Measurements from ENCODE around the gene MCF2L2. TPM values are rescaled to one million over a fixed set of nuclear protein-coding genes. Genes with fewer than 3 reads are reported as not detected.

MCF2L2 gene
- polyA plus RNA-seq, 1 donor from 2014 or later = 0.15 TPM

- H3K4me3 Mint-ChIP-seq = no peak overlapping the region
- H3K4me1 Mint-ChIP-seq = peaks cover 0 to 2% (median 0%) of the 10 kb centered on the region in 3 donors
- H3K36me3 Mint-ChIP-seq = no peaks in the 10 kb centered on the region
- H3K27ac Mint-ChIP-seq = no peak overlapping the region
- peaks cover 13% of the 10 kb centered on the region for H3K27me3 Mint-ChIP-seq
- H3K9me3 Mint-ChIP-seq = peaks cover 3 to 8% (median 4%) of the 10 kb centered on the region in 3 donors
Observed at GRCh38 chr3:183350164-183350563, 78.3 kb downstream of the MCF2L2 start.

GRCh38 chr3:183349421-183350157 is 78.8 kb downstream of the MCF2L2 start:
- Mint-ChIP-seq H3K27me3 (peaks cover 17% of the 10 kb centered on the region), H3K27ac (no peak overlapping the region), H3K4me1 (peaks cover 0 to 2% (median 0%) of the 10 kb centered on the region in 3 donors), H3K36me3 (no peaks in the 10 kb centered on the region), H3K4me3 (no peak overlapping the region), H3K9me3 (peaks cover 3 to 11% (median 4%) of the 10 kb centered on the region in 3 donors)

GRCh38 chr3:183342824-183343223 is 85.6 kb downstream of the MCF2L2 start:
- no peak overlapping the region for H3K27ac Mint-ChIP-seq
- no peaks in the 10 kb centered on the region for H3K36me3 Mint-ChIP-seq
- peaks cover 24% of the 10 kb centered on the region for H3K27me3 Mint-ChIP-seq
- H3K4me3 Mint-ChIP-seq = no peak overlapping the region
- H3K9me3 Mint-ChIP-seq = peaks cover 3 to 12% (median 4%) of the 10 kb centered on the region in 3 donors
- H3K4me1 Mint-ChIP-seq = no peaks in the 10 kb centered on the region

GRCh38 chr3:183341545-183342288 is 86.7 kb downstream of the MCF2L2 start:
- Mint-ChIP-seq H3K36me3 (no peaks in the 10 kb centered on the region), H3K4me3 (no peak overlapping the region), H3K9me3 (peaks cover 2 to 10% (median 3%) of the 10 kb centered on the region in 3 donors), H3K4me1 (no peaks in the 10 kb centered on the region), H3K27me3 (peaks cover 21% of the 10 kb centered on the region), H3K27ac (no peak overlapping the region)

- H3K4me3 Mint-ChIP-seq = no peak overlapping the region
- H3K27ac Mint-ChIP-seq = no peak overlapping the region
- H3K36me3 Mint-ChIP-seq = no peaks in the 10 kb centered on the region
- H3K9me3 Mint-ChIP-seq = peaks cover 0 to 7% (median 0%) of the 10 kb centered on the region in 3 donors
- no peaks in the 10 kb centered on the region for H3K4me1 Mint-ChIP-seq
- H3K27me3 Mint-ChIP-seq = peaks cover 16% of the 10 kb centered on the region
Observed at GRCh38 chr3:183340222-183340621, 88.2 kb downstream of the MCF2L2 start.

- Mint-ChIP-seq H3K4me3 (no peak overlapping the region), H3K27me3 (peaks cover 11% of the 10 kb centered on the region), H3K4me1 (no peaks in the 10 kb centered on the region), H3K36me3 (no peaks in the 10 kb centered on the region), H3K27ac (peak overlapping the region in 1 of 3 donors; percentile 50), H3K9me3 (peaks cover 0 to 3% (median 0%) of the 10 kb centered on the region in 3 donors)
Observed at GRCh38 chr3:183339461-183340086, 88.8 kb downstream of the MCF2L2 start.

- Mint-ChIP-seq H3K27me3 (peaks cover 8% of the 10 kb centered on the region), H3K36me3 (no peaks in the 10 kb centered on the region), H3K27ac (no peak overlapping the region), H3K4me3 (no peak overlapping the region), H3K4me1 (no peaks in the 10 kb centered on the region), H3K9me3 (no peaks in the 10 kb centered on the region)
Observed at GRCh38 chr3:183338520-183338919, 89.9 kb downstream of the MCF2L2 start.

- no peak overlapping the region for H3K27ac Mint-ChIP-seq
- H3K4me3 Mint-ChIP-seq = no peak overlapping the region
- peaks cover 2% of the 10 kb centered on the region for H3K36me3 Mint-ChIP-seq
- peaks cover 9% of the 10 kb centered on the region for H3K27me3 Mint-ChIP-seq
- H3K9me3 Mint-ChIP-seq = no peaks in the 10 kb centered on the region
- no peaks in the 10 kb centered on the region for H3K4me1 Mint-ChIP-seq
Observed at GRCh38 chr3:183332487-183332886, 95.9 kb downstream of the MCF2L2 start.

GRCh38 chr3:183331498-183331897 is 96.9 kb downstream of the MCF2L2 start:
- peaks cover 2% of the 10 kb centered on the region for H3K36me3 Mint-ChIP-seq
- H3K4me3 Mint-ChIP-seq = no peak overlapping the region
- no peak overlapping the region for H3K27ac Mint-ChIP-seq
- H3K9me3 Mint-ChIP-seq = no peaks in the 10 kb centered on the region
- H3K4me1 Mint-ChIP-seq = no peaks in the 10 kb centered on the region
- H3K27me3 Mint-ChIP-seq = peaks cover 7% of the 10 kb centered on the region

- H3K9me3 Mint-ChIP-seq = no peaks in the 10 kb centered on the region
- H3K4me1 Mint-ChIP-seq = no peaks in the 10 kb centered on the region
- peaks cover 2% of the 10 kb centered on the region for H3K36me3 Mint-ChIP-seq
- no peak overlapping the region for H3K27ac Mint-ChIP-seq
- H3K4me3 Mint-ChIP-seq = no peak overlapping the region
- H3K27me3 Mint-ChIP-seq = peaks cover 7% of the 10 kb centered on the region
Observed at GRCh38 chr3:183330881-183331280, 97.5 kb downstream of the MCF2L2 start.

- H3K4me1 Mint-ChIP-seq = no peaks in the 10 kb centered on the region
- H3K9me3 Mint-ChIP-seq = no peaks in the 10 kb centered on the region
- H3K36me3 Mint-ChIP-seq = peaks cover 2% of the 10 kb centered on the region
- H3K4me3 Mint-ChIP-seq = no peak overlapping the region
- H3K27ac Mint-ChIP-seq = no peak overlapping the region
- H3K27me3 Mint-ChIP-seq = peaks cover 7% of the 10 kb centered on the region
Observed at GRCh38 chr3:183329543-183329942, 98.9 kb downstream of the MCF2L2 start.

- Mint-ChIP-seq H3K36me3 (peaks cover 2% of the 10 kb centered on the region), H3K4me3 (no peak overlapping the region), H3K9me3 (no peaks in the 10 kb centered on the region), H3K4me1 (no peaks in the 10 kb centered on the region), H3K27ac (no peak overlapping the region), H3K27me3 (peaks cover 7% of the 10 kb centered on the region)
Observed at GRCh38 chr3:183328823-183329222, 99.6 kb downstream of the MCF2L2 start.

GRCh38 chr3:183328164-183328563 is 100.3 kb downstream of the MCF2L2 start:
- peaks cover 2% of the 10 kb centered on the region for H3K36me3 Mint-ChIP-seq
- H3K27me3 Mint-ChIP-seq = peaks cover 7% of the 10 kb centered on the region
- no peaks in the 10 kb centered on the region for H3K9me3 Mint-ChIP-seq
- H3K4me3 Mint-ChIP-seq = no peak overlapping the region
- H3K27ac Mint-ChIP-seq = no peak overlapping the region
- H3K4me1 Mint-ChIP-seq = no peaks in the 10 kb centered on the region

GRCh38 chr3:183327343-183327742 is 101.1 kb downstream of the MCF2L2 start:
- H3K36me3 Mint-ChIP-seq = no peaks in the 10 kb centered on the region

GRCh38 chr3:183324083-183324482 is 104.3 kb downstream of the MCF2L2 start:
- Mint-ChIP-seq H3K36me3 (no peaks in the 10 kb centered on the region), H3K27ac (no peak overlapping the region), H3K9me3 (no peaks in the 10 kb centered on the region), H3K4me3 (no peak overlapping the region), H3K27me3 (peaks cover 4% of the 10 kb centered on the region), H3K4me1 (no peaks in the 10 kb centered on the region)

More at GRCh38 chr3:183327343-183327742, 101.1 kb downstream of the MCF2L2 start:
- H3K27me3 Mint-ChIP-seq = peaks cover 7% of the 10 kb centered on the region
- no peak overlapping the region for H3K4me3 Mint-ChIP-seq
- no peak overlapping the region for H3K27ac Mint-ChIP-seq
- no peaks in the 10 kb centered on the region for H3K9me3 Mint-ChIP-seq
- no peaks in the 10 kb centered on the region for H3K4me1 Mint-ChIP-seq

All from IgD-negative memory B cell (primary cell).